Spleen (tissue), 7 donors: ENCODE data around the gene APOL6.

ENCODE experiments used
- CTCF ChIP-seq, 11 experiments: fragments of 200-600 bp in 7 of 11; fragments of 450-650 bp in 4 of 11; sonication (generic) in 4 of 11; IDR thresholded peaks in 8 of 11; conservative IDR thresholded peaks in 3 of 11; 1 replicate in 7 of 11; 2 replicates in 4 of 11; pipeline versions ENCODE4 v1.4.0 to v1.8.0; 2016 to 2021; ENCODE audit warnings: antibody characterized with exemption in 11 of 11, inconsistent platforms in 4 of 11, mild to moderate bottlenecking in 1 of 11
- POLR2A ChIP-seq, 3 donors: fragments of 450-650 bp; IDR thresholded peaks; one replicate each; pipeline ENCODE4 v1.5.1; 2017; ENCODE audit warnings: antibody characterized with exemption in 3 of 3, mild to moderate bottlenecking in 1 of 3
- POLR2AphosphoS5 ChIP-seq, 3 donors: sonication (generic); formaldehyde crosslinking; IDR thresholded peaks; one replicate each; pipeline ENCODE4 v1.5.1; 2017; ENCODE audit warnings: antibody characterized with exemption in 3 of 3
- donor health status: DM: no; HTN: no; CAD: no; lungs with moderate emphysema.
- donor health status: DM: no; HTN: no; CAD: no.
- donor health status: DM: no; HTN: no; CAD: no.

- TF ChIP-seq CTCF (IDR thresholded peaks at IDR 0.05 in 8 of 11, conservative IDR thresholded peaks at IDR 0.05 in 3 of 11) (no peak), POLR2AphosphoS5 (IDR thresholded peaks at IDR 0.05) (no peak), POLR2A (IDR thresholded peaks at IDR 0.05) (no peak)
Observed at GRCh38 chr22:35637254-35637653, 11.0 kb upstream of the APOL6 start.
